ACHN (cell line): ENCODE data around the gene SLC34A2.
"Not testable (repeated sequence)": the region's sequence is repeated elsewhere in the genome, so short reads cannot be mapped to it uniquely, and the experiment has no call there.

Source experiments
- DNase-seq: peaks from one replicate; pipeline ENCODE4 v3.0.0-alpha.2; 2015
- in situ Hi-C: cut with HindIII; loops from 2 replicates; pipeline ENCODE4 v1.10.0; 2017; ENCODE audit warnings: low sequenced_read_pairs, low pct_ligation_motif_present, low pct_unique_long_range_greater_than_20kb

Gene SLC34A2

DNA sequence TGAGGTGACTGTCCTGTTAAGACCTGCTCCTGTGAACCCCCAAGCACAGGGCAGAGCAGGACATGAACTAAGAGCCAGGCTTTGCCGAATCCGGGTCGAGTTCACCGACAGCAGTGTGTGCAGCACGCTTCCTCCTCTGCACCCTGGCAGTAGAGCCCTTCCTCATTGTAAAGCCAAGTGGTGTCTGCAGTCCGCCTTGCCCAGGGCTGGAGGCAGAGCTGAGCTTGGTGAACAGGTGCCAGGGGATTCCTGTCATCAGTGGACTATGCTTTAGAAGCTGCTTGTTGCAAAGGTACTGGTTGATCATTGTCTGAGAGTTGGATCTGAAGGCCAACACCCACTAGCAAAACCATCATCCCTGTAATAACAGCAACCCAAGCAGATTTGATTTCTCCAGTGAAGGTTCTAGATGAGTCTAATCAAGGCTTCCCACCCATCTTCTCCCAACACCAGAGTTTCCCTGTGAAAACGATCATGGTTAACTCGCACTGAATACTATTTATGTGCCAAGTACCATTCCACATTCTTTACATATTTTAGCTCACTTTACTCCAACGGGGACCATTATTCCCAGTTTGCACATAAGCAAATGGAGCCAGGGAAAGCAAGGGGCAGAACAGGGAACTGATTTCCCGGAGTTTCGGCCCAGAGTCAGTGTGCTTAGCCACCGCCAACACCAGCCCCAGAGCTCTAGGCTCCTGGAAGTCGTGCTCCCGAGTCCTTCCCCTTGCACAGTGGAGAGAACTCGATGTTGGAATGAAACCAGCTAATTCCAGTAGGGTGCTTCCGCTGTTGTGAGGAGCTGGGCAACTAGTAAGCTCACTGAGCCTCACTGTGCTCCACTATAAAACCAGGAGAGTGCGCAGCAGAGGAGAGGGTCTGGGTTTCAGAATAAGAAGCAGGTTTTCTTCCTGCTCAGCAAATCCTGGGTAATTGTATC, 1.4 kb upstream of the SLC34A2 start:
- in situ Hi-C loops, result no loop called here
- peak; percentile 66 for DNase-seq

- in situ Hi-C loops, result no loop called here
- DNase-seq, result no peak
These were observed 380 bp downstream of the SLC34A2 start for GRCh38 chr4:25656031-25656430.

- in situ Hi-C loops, result no loop called here
- no peak for DNase-seq
These were observed 2.7 kb downstream of the SLC34A2 start for GRCh38 chr4:25658357-25658771.

DNA sequence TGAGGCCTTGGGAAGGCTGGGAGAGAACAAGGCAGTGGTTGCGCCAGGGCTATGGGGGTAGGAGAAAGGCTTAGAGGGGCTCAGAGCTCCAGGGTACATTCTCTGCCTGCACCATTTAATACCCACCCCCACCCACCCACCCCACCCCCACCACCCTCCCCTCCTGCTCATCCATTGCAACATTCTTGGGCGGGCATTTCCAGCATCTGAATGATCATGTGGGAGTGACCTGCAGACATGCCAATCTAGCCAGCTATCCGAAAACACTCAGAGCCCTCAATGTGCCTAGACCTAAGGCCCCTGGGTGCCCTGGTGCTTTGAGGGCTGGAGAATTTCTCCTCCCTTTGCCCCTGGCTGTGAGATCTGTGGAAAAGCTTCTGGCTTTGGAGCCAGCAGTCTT, 3.1 kb downstream of the SLC34A2 start:
- DNase-seq, result no peak
- in situ Hi-C loops, result no loop called here

DNA sequence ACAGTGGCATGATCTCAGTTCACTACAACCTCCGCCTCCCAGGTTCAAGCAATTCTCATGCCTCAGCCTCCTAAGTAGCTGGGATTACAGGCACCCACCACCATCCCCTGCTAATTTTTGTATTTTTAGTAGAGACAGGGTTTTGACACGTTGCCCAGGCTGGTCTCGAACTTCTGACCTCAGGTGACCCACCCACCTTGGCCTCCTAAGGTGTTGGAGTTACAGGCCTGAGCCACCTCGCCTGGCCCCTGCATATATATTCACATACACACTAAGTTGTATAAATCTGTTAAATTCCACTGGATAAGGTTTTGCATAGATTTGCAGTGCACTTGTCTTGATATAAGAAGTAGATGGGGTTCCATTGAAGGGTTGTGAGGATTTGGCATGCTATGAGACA, 5.8 kb downstream of the SLC34A2 start:
- DNase-seq, in situ Hi-C loops: not testable (repeated sequence)

- in situ Hi-C loops, result no loop called here
- no peak for DNase-seq
These were observed 6.7 kb downstream of the SLC34A2 start for GRCh38 chr4:25662306-25662705.

DNA sequence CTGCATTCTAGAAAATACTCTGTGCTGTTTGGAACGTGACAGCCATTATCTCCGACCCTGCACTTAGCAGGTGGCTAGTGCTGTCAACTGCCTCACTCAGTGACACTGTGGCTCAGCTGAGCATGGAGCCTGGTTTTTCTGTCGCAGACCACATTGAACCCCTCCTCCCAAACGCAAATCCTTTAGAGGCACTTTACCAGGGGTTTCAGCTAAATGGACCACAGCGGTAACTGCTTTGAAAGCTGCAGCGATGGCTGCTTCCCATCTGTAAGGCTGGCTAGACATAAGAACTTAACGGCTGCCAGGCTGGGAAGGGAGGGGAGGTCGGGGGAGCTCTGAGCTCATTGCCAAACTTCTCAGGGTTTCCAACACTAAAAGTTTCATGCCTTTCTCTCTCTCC, 8.1 kb downstream of the SLC34A2 start:
- in situ Hi-C loops, result no loop called here
- no peak for DNase-seq

GRCh38 chr4:25666031-25666630, 10.5 kb downstream of the SLC34A2 start:
- in situ Hi-C loops, result no loop called here

DNA sequence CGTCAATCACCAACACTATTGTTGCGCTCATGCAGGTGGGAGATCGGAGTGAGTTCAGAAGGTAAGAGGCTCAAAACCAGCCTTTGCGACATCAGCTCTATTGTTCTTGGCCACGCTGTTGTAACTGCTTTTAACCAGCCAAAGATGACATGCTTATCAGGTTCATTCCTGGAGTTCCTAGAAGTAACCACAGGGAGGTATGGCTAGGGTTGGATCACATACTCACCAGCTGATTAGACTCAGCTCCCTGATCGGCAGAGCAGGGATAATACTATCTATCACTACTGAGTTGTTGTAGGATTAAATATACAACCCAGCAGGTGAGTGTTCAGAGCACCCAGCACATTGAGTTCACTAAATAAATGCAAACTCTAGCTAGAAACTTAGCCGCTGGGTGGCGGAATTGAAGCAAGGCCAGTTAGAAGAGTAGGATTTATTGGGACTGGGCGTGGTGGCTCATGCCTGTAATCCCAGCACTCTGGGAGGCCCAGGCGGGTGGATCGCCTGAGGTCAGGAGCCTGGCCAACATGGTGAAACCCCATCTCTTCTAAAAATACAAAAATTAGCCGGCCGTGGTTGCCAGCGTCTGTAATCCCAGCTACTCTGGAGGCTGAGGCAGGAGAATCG, 12.4 kb downstream of the SLC34A2 start:
- no peak for DNase-seq
- in situ Hi-C loops, result no loop called here

More at GRCh38 chr4:25666031-25666630, 10.5 kb downstream of the SLC34A2 start:
- no peak for DNase-seq

DNA sequence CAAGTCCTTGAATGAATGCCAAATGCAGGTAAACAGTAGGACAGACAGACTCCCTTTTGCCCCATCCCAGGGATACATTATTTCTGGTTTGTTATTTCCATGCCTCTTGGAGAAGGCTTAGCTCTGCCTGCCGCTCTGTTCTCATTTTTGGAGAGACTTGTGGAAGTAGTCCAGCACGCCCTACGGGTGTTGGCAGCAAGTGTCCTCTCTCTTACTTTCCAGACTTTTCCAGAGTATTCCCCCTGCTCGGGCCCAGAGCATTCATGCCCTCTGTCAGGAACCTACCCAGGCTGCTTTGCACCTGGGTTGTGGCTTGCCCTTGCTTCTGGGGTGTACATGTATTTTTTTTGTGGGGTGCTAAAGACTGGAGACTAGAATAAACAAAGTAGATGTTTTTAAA, 15.3 kb downstream of the SLC34A2 start:
- in situ Hi-C loops, result no loop called here
- DNase-seq, result no peak

DNA sequence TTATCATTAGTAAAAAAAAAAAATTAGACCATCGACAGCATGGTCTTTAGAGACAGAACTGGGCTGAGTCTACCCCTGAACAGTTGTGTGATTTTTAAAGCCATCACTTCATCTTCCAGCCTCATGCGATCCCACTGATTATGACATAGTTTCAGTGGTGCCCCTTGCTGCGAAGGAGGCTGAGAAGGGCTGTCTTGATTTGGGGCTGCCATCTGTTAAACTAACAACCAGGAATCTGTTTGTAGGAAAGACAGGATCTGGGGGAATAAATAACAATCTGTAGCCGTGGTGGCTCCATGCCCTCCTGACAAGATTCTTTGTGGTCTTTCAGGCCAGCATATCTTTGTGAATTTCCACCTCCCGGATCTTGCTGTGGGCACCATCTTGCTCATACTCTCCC, 17.1 kb downstream of the SLC34A2 start:
- no peak for DNase-seq
- in situ Hi-C loops, result no loop called here

GRCh38 chr4:25674386-25674785, 18.7 kb downstream of the SLC34A2 start:
- in situ Hi-C loops, result no loop called here
- no peak for DNase-seq

- DNase-seq, result no peak
- in situ Hi-C loops, result no loop called here
These were observed 20.6 kb downstream of the SLC34A2 start for GRCh38 chr4:25676221-25676620.

GRCh38 chr4:25677157-25677556, 21.5 kb downstream of the SLC34A2 start:
- in situ Hi-C loops, result no loop called here
- no peak for DNase-seq

GRCh38 chr4:25677943-25678342, 22.3 kb downstream of the SLC34A2 start:
- in situ Hi-C loops, result no loop called here
- no peak for DNase-seq

GRCh38 chr4:25687773-25688172, 32.1 kb downstream of the SLC34A2 start:
- no peak for DNase-seq
- in situ Hi-C loops, result no loop called here

DNA sequence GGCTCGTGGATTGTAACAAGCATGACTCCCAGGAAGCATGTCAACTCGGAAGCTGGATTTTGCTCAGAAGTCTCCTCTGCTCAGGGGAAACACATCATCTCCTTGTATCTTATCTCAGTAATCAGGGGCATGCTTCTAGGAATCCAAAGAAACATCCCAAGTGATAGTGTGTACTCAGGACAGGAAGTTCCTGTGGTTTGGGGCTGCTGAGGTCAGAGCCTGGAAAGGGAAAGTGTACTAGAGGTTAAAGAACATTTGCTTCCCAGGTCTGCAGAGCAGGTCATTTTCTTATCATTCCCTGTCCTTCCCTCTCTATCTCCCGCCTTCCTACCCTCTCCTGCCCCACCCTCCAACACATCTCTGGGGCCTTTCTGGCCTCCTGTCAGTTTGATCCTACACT, 38.8 kb downstream of the SLC34A2 start:
- peak; percentile 31 for DNase-seq
- in situ Hi-C loops, result no loop called here

DNA sequence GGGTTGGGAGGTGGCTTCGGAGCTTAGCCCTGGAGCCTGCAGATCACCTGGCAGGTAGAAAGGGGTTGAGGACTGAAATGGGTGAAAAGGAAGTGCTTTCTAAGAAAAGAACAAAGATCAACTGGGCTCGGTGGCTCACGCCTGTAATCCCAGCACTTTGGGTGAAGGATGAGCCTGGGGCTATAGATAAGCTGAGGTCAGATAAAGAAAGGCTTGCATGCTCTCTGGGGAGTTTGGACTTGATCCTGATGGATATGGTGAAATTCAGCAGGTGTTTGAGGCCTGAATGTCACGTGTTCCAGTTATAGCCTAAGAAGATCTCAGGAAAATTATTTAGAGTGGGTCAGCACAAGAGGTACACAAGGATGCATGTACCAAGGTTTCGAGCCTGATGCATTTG, 40.8 kb downstream of the SLC34A2 start:
- no peak for DNase-seq

DNA sequence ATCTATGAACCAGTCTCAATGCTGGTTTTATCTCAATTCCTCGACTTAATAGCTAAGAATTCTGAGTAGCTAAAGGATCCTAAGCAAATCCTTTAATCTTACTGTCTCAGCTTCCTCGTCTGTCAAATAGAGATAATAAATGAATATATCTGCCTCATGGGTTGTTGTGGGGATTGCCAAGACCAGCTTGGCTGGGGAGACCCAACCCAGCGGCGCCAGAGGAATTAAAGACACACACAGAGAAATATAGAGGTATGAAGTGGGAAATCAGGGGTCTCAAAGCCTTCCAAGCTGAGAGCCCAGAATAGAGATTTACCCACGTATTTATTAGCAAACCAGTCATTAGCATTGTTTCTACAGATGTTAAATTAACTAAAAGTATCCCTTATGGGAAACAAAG, 41.9 kb downstream of the SLC34A2 start:
- in situ Hi-C loops, result no loop called here
- DNase-seq, result no peak

More for the DNA sequence above, 40.8 kb downstream of the SLC34A2 start:
- in situ Hi-C loops, result no loop called here
